Natural killer cell (primary cell): ENCODE results near the gene DUSP10. TPM values are rescaled to one million over a fixed set of nuclear protein-coding genes. Genes with fewer than 3 reads are reported as not detected.

Source experiments
- ATAC-seq, 3 donors: fragments of 150-1000 bp in 2 of 3; fragments of 200-7000 bp in 1 of 3; cut with Tn5 transposase; 1 replicate in 1 of 3; 2 replicates in 2 of 3; pipeline ENCODE4 v1.10.0; 2021; ENCODE audit warnings: mild to moderate bottlenecking in 2 of 3, moderate library complexity in 2 of 3
- DNase-seq, 2 donors: peaks; one replicate each; pipeline versions ENCODE4 v3.0.0 to v3.0.0-alpha.2; 2013 to 2021; ENCODE audit warnings: mixed read lengths in 1 of 2
- H3K27ac ChIP-seq: one replicate; pipeline ENCODE4 v1.5.1; 2013; ENCODE audit warnings: mild to moderate bottlenecking, low read length
- H3K27me3 ChIP-seq: one replicate; pipeline ENCODE4 v1.6.1; 2013; ENCODE audit warnings: low read length; ENCODE audit not compliant: control insufficient read depth, insufficient read depth
- H3K36me3 ChIP-seq: one replicate; pipeline ENCODE4 v1.6.1; 2013; ENCODE audit warnings: low read length; ENCODE audit not compliant: control insufficient read depth, insufficient read depth
- H3K4me1 ChIP-seq: one replicate; pipeline ENCODE4 v1.6.1; 2013; ENCODE audit warnings: low read length; ENCODE audit not compliant: control insufficient read depth, insufficient read depth
- H3K4me3 ChIP-seq: one replicate; pipeline ENCODE4 v1.5.1; 2013; ENCODE audit warnings: low read length
- H3K9me3 ChIP-seq: one replicate; pipeline ENCODE4 v1.6.1; 2013; ENCODE audit warnings: low read length; ENCODE audit not compliant: control insufficient read depth, insufficient read depth
- H3K27ac Mint-ChIP-seq, 2 donors: one replicate each; pipeline ENCODE4 v1.8.0; 2022; ENCODE audit warnings: mild to moderate bottlenecking in 2 of 2, mixed read lengths in 2 of 2, moderate library complexity in 1 of 2
- H3K27me3 Mint-ChIP-seq, 2 donors: one replicate each; pipeline ENCODE4 v1.8.0; 2022; ENCODE audit warnings: low read depth in 2 of 2, mixed read lengths in 2 of 2
- H3K36me3 Mint-ChIP-seq: one replicate; pipeline ENCODE4 v1.8.0; 2022; ENCODE audit warnings: mixed read lengths
- H3K4me1 Mint-ChIP-seq, 2 donors: one replicate each; pipeline ENCODE4 v1.8.0; 2022; ENCODE audit warnings: mixed read lengths in 2 of 2
- H3K4me3 Mint-ChIP-seq: one replicate; pipeline ENCODE4 v1.8.0; 2022; ENCODE audit warnings: mild to moderate bottlenecking, moderate library complexity, mixed read lengths
- H3K9me3 Mint-ChIP-seq, 2 donors: one replicate each; pipeline ENCODE4 v1.8.0; 2022; ENCODE audit warnings: mixed read lengths in 2 of 2
- WGBS: methylation state at CpG from one replicate; pipeline ENCODE4 v1.1.7; 2013; ENCODE audit warnings: missing lambda C conversion rate; ENCODE audit not compliant: insufficient coverage; 5-methylcytosine and 5-hydroxymethylcytosine counted together
- intact Hi-C: fragments of 100-400 bp; cut with micrococcal nuclease; formaldehyde crosslinking; loops from one replicate; pipeline ENCODE4 v1.14.2; 2022
- total RNA-seq, 4 donors: library from RNA; stranded (reverse); fragments of 120-200 nt in 1 of 4; gene quantifications; one replicate each; pipeline versions ENCODE4 v1.2.3 to v1.2.4, GENCODE V29; 2013 to 2022
- TF ChIP-seq, protein P1 (sequence below): fragments of 200-600 bp; IDR thresholded peaks from one replicate; pipeline ENCODE4 v1.8.0; 2022; ENCODE audit warnings: antibody characterized with exemption

The DUSP10 gene
- total RNA-seq, 3 donors from 2014 or later (not counting 1 experiment from before 2014, with no cell fraction given), result 109 to 231 (median 210) TPM

DNA sequence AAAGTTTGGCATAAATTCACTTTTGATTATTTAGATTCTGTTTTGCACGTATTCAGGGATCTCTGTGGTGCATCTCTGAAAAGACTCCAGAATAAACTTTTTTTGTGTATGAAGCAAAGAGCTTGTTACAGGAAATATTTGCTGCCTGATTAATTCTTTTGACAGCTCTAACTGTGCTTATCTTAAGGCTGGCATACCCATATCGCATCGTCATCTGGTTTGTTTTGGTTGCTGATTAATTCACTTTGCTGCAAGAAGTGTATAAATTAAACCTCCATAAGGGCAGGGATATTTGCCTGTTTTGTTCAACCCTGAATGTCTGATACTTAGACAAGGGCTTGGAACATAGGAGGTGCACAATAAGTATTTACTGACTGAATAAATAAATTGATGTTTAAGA is 17.5 kb upstream of the DUSP10 start:
- Histone ChIP-seq H3K27me3 (no peaks in the 10 kb centered on the region), H3K27ac (no peak overlapping the region), H3K9me3 (no peaks in the 10 kb centered on the region), H3K36me3 (no peaks in the 10 kb centered on the region), H3K4me1 (no peaks in the 10 kb centered on the region), H3K4me3 (no peak overlapping the region)
- TF ChIP-seq, protein P1, sequence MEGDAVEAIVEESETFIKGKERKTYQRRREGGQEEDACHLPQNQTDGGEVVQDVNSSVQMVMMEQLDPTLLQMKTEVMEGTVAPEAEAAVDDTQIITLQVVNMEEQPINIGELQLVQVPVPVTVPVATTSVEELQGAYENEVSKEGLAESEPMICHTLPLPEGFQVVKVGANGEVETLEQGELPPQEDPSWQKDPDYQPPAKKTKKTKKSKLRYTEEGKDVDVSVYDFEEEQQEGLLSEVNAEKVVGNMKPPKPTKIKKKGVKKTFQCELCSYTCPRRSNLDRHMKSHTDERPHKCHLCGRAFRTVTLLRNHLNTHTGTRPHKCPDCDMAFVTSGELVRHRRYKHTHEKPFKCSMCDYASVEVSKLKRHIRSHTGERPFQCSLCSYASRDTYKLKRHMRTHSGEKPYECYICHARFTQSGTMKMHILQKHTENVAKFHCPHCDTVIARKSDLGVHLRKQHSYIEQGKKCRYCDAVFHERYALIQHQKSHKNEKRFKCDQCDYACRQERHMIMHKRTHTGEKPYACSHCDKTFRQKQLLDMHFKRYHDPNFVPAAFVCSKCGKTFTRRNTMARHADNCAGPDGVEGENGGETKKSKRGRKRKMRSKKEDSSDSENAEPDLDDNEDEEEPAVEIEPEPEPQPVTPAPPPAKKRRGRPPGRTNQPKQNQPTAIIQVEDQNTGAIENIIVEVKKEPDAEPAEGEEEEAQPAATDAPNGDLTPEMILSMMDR, result no peak
- Mint-ChIP-seq H3K9me3 (no peaks in the 10 kb centered on the region), H3K36me3 (no peaks in the 10 kb centered on the region), H3K27me3 (peaks cover 0 to 5% of the 10 kb centered on the region in 2 donors), H3K4me3 (no peak overlapping the region), H3K4me1 (peaks cover 6 to 12% of the 10 kb centered on the region in 2 donors), H3K27ac (no peak overlapping the region)
- WGBS, result 70% methylated on average over 2 of the region's 3 CpGs
- intact Hi-C loops, result no loop called here
- no peak for DNase-seq
- ATAC-seq, result no peak

DNA sequence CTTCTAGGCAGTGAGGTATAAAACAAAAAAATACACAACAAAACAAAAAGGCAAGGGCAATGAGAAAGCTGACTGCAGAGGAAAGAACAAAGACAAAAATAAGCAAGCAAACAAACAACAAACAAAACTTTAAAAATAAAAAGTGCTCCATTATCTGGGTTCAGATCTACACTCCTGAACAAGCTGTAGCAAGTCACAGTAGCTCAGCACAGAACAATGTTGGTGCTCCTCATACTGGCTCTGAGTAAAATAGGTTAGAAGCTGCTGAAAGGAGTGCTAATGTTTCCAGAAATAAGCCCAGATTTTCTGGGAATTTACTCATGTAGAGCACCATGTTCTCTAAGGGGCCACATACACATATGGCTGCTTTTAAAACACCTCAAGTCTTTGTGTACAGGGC is 16.6 kb upstream of the DUSP10 start:
- TF ChIP-seq, protein P1, result no peak
- Mint-ChIP-seq H3K36me3 (no peaks in the 10 kb centered on the region), H3K4me1 (peaks cover 6 to 12% of the 10 kb centered on the region in 2 donors), H3K4me3 (no peak overlapping the region), H3K9me3 (no peaks in the 10 kb centered on the region), H3K27me3 (peaks cover 0 to 5% of the 10 kb centered on the region in 2 donors), H3K27ac (no peak overlapping the region)
- no peak for ATAC-seq
- H3K36me3 ChIP-seq, result no peaks in the 10 kb centered on the region
- no peaks in the 10 kb centered on the region for H3K4me1 ChIP-seq
- no peaks in the 10 kb centered on the region for H3K9me3 ChIP-seq
- no peak overlapping the region for H3K27ac ChIP-seq
- no peak for DNase-seq
- intact Hi-C loops, result no loop called here
- no peaks in the 10 kb centered on the region for H3K27me3 ChIP-seq
- H3K4me3 ChIP-seq, result no peak overlapping the region

DNA sequence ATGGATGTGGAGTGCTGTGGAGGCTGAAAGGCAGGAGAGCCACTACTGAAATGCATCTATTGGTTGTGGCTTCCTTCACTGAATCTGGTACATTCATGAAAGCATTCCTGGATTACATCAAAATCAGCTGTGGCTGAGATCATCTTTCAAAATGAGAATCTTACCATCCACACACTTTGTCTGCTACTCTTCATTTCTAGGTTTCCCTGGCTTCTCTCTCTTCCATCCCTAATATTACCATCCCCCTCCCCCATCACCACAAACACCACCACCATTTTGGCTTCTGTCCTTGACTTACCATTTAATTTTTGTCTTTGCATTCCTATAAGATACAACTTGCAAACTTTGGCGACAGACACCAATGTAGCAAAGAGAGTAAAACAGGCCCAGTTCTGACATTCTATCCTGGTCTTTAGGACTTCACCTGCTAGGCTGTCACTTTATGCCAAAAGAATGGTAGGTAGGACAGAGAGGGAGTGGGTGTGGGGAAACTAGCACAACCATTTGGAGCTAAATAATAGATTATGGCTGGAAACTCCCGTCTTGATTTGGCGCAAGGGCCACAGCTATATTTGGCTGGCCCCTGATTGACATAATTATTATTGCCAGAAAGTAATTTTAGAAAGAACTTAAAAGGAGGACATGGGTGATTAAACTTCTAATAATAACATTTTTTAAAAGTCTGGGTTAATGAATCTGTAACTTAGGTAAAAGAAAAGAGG is 15.1 kb upstream of the DUSP10 start:
- H3K27ac Mint-ChIP-seq, result no peak overlapping the region
- H3K9me3 Mint-ChIP-seq, result no peaks in the 10 kb centered on the region
- peaks cover 6 to 12% of the 10 kb centered on the region in 2 donors for H3K4me1 Mint-ChIP-seq
- intact Hi-C loops, result no loop called here
- H3K27ac ChIP-seq, result no peak overlapping the region
- H3K9me3 ChIP-seq, result no peaks in the 10 kb centered on the region
- H3K36me3 ChIP-seq, result no peaks in the 10 kb centered on the region
- no peak overlapping the region for H3K4me3 Mint-ChIP-seq
- peaks cover 0 to 5% of the 10 kb centered on the region in 2 donors for H3K27me3 Mint-ChIP-seq
- H3K4me3 ChIP-seq, result no peak overlapping the region
- DNase-seq, result no peak
- 100% methylated on average over 3 of the region's 3 CpGs for WGBS
- H3K36me3 Mint-ChIP-seq, result no peaks in the 10 kb centered on the region
- no peak for ATAC-seq
- H3K27me3 ChIP-seq, result no peaks in the 10 kb centered on the region
- no peaks in the 10 kb centered on the region for H3K4me1 ChIP-seq
- TF ChIP-seq, protein P1, result no peak

DNA sequence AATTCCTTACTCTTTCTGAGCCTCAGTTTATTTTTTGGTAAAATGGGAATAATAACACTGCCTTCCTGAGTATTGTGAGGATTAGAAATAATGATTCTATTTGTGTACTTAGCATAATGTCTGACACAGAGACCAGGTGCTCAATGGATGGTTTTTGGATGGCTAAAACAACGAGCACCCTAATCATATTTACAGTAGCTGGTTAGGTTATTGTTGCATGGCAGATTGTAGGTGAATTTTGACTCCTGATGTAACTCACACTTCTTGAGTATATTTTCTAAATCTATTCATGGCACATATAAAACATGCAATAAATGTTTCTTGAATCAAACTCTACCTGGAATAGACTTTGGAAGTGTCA is 11.9 kb upstream of the DUSP10 start:
- no peak for DNase-seq
- Mint-ChIP-seq H3K27ac (no peak overlapping the region), H3K9me3 (no peaks in the 10 kb centered on the region), H3K27me3 (peaks cover 0 to 5% of the 10 kb centered on the region in 2 donors), H3K4me1 (peaks cover 6 to 10% of the 10 kb centered on the region in 2 donors), H3K36me3 (no peaks in the 10 kb centered on the region), H3K4me3 (no peak overlapping the region)
- no peaks in the 10 kb centered on the region for H3K36me3 ChIP-seq
- H3K27me3 ChIP-seq, result no peaks in the 10 kb centered on the region
- no peaks in the 10 kb centered on the region for H3K4me1 ChIP-seq
- H3K4me3 ChIP-seq, result no peak overlapping the region
- no peaks in the 10 kb centered on the region for H3K9me3 ChIP-seq
- ATAC-seq, result no peak
- intact Hi-C loops, result no loop called here
- TF ChIP-seq, protein P1, result no peak
- no peak overlapping the region for H3K27ac ChIP-seq
- no CpG with 5 or more reads among the region's 1 CpG for WGBS
